Stimulated activated CD8-positive, alpha-beta memory T cell treated with anti-CD3 and anti-CD28 coated beads, Interleukin-4, amount 100 ng/mL, for 4 hours (primary cell): ENCODE measurements around the gene STPG4.
"Not testable (repeated sequence)": the region's sequence is repeated elsewhere in the genome, so short reads cannot be mapped to it uniquely, and the experiment has no call there.

Experiments
- DNase-seq, 2 donors: peaks; one replicate each; pipeline ENCODE4 v3.0.0-alpha.2; 2020; ENCODE audit warnings: low read depth in 2 of 2, low spot score in 1 of 2

Gene STPG4

DNA sequence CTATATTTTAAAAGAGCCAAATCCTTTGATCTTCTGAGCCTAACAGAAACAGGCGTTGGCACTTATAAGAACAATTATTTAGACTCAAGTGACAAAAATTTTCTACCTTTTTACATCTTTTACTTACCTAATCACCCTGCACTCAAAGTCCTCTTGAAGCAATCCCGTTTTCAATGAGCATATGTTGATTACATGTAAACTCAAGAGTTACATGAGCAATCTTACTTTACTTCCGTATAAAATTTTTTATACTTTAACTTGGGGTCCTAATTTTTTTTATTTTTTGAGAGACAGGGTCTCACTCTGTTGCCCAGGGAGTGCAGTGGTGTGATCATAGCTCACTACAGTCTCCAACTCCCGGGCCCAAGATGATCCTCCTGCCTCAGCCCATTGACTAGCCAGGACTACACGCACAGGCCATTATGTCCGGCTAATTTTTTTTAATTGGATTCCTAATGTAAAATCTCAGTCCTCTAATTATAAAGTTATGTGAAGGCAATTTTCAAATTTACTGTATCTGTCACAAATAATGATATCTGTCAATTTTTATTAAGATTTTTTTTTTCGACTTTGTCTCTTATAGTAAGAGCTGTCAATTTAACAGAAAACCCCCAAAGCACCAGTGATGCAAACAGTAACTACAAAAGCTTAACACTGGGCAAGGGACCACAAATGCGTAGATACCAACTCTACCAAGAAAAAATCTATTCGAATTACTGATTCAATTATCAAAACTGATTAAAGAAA is 19.1 kb upstream of the STPG4 start:
- no peak for DNase-seq

DNA sequence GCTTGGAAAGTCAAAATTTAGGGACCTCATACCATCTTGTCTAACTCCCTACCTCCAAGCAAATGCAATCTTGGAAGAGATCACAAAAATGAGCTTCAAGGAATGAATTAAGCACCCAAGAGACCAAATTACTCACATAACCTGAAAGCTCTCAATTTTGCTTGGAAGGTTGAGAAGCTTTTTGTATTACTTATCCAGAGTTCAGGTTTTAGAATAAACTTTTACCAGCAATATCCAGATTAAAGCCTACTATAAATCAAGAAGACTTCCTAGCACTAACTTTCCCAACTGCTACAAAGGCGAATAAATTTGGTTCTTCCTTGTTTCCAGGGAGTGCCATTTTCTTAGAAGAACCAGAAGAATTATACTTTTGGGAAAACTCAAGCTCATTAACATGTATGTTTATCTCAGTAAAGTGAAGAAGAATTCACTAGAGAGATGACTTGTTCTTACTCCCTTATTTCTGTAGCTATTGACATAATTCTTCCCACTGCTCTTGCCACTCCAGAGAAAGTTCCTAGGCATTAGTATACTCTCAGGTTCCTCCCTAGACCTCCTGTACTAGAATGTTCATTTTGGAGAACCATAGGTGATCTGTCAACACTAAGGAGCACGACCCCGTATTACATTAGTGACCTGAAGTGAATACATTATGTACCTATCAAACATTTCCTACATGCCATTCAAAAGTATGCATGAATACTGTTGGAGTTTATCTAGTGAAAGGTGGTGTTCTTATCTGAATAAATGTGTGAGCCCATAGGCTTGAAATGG is 18.0 kb upstream of the STPG4 start:
- no peak for DNase-seq

GRCh38 chr2:47172156-47172921 is 17.2 kb upstream of the STPG4 start:
- no peak for DNase-seq

DNA sequence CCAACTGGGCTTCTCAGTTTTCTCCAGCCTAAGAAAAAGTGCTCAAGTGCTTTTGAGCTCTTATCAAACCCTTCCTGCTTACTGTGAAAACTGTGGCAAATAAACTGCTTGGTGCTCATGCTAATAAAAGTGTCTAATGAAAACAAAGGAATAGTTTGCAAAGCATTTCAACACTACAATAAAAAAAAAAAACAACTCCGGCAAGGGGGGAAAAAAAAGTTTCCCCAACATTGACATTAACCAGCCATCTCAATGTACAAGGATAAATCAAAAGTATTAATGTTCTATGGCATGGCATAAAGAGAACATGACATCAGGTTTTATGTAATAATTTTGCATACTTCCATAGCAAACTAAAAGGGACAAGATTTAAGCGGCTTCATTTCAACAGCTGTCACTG is 14.7 kb upstream of the STPG4 start:
- no peak for DNase-seq

DNA sequence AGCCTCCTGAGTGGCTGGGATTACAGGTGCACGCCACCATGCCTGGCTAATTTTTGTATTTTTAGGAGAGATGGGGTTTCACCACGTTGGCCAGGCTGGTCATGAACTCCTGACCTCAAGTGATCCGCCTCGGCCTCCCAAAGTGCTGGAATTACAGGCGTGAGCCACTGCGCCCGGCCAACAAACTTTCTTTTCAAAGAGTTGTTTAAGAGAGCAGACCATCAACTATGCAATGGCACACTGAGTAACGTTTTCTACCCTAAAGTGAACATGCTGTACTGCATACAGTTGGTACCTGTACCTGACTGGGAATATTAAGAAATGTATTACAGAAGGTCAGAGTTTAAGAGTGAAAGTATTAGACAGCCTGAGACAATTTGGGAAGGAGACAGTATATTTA is 13.8 kb upstream of the STPG4 start:
- DNase-seq, result not testable (repeated sequence)

- no peak for DNase-seq
These were observed 12.0 kb upstream of the STPG4 start for GRCh38 chr2:47167149-47167548.

DNA sequence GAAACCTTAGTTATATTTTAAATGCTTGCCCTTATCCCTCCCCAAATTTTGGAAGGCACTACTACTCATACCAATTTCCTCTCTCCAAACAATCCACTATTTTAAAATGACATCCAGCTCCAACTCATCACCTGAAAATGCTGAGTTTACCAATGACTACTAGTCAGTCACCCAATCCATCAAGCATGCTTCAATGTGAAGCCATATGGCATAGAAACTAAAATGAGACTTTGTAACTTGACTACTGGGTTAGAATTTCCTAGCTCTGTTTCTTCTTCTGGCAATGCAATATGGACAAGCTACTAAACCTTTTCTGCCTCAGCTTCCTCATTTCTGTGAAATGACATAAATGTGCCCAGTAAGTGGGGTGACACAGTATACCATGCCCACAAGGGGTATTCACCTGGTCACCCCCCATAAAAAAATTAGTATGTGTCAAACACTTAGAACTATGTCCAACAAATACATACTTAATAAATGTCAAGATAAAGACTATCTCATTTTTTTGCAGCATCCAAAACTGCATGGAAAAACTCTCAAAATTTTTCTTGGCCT is 10.0 kb upstream of the STPG4 start:
- no peak for DNase-seq

- no peak for DNase-seq
These were observed 7.7 kb upstream of the STPG4 start for GRCh38 chr2:47162780-47163179.

GRCh38 chr2:47161475-47161874 is 6.4 kb upstream of the STPG4 start:
- no peak for DNase-seq

DNA sequence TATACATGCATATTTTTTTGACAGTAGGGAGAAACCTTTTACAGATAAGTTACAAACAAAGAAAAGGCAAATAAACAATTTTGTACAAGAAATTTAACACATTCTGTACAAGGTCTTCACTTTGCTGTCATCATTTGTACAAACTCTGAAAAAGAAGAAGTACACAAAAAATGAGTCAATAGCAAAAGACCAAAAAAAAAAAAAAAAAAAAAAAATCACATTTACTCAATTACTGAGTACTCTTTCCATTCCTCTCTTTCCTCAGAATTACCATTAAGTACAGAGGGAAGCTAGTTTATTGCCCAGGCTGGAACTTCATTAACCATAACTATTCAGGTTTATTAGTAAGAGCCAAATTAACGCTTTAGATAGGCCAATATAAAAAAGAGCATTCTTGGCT is 5.6 kb upstream of the STPG4 start:
- DNase-seq, result no peak

DNA sequence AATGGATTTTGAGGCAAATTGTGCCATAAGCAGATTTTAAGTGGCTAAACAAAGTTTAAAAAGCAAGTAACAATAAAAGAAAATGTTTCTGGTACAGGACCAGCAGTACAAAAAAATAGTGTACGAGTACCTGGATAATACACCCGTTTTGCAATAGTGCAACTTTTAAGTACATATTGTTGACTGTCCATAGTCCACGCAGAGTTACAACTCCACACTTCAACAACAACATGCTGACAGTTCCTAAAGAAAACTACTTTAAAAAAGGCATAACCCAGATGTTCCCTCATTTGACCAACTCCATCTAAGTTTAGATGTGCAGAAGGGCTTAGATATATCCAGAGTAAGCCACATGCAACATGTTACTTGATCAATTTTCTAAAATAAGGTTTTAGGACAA is 5.1 kb upstream of the STPG4 start:
- no peak for DNase-seq

DNA sequence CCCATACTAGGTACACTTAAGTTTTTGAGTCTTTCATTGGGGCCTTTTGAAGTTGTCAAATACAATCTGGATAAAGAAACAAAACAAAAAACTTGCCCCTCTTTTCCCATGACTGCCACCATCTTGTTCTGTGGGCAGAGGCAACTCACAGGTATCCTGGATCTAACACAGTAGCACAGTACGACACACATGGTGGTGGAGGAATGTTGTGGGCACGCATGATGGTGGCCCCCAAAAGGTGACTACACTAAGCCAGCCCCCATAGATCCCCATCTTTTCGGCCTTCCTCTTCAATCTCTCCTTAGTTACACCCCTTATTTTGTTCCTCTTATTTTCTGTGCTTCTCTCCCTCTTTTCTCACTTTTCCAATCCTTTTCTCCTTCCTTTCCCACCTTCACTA is 4.5 kb upstream of the STPG4 start:
- DNase-seq, result no peak

DNA sequence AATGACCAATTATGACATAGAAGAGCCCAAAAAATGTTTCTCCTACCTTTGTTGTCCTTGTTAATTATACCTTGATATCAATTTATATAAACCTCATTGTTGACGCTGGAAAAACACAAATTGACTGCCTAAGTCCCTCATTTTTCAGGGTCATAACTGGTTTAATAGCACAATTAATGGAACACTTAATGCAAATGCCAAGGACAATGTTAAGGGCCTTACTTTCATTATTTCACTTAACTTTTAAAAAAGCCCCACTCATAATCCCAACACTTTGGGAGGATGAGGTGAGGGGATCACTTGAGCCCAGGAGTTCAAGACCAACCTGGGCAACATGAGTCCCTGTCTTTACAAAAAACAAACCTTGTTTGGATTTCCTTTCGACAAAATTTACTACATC is 3.5 kb upstream of the STPG4 start:
- no peak for DNase-seq

DNA sequence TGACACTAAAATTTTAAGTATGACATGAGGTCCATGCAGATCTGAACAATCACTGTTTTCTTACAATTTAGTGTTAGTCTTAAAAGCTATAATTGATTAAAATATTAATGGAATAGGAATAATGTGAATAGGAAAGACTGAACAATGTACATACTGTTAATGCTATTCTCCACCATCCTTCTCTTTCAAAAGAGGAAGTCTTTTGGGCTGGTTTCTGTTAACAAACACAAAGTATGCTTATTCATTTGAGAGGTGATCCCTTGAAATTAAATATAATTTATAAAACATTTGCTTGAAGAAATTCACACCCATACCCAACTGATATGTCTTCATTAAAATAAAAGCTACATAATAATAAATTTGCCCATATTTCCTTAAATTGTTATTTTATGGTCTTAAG is 2.3 kb downstream of the STPG4 start:
- DNase-seq, result no peak

DNA sequence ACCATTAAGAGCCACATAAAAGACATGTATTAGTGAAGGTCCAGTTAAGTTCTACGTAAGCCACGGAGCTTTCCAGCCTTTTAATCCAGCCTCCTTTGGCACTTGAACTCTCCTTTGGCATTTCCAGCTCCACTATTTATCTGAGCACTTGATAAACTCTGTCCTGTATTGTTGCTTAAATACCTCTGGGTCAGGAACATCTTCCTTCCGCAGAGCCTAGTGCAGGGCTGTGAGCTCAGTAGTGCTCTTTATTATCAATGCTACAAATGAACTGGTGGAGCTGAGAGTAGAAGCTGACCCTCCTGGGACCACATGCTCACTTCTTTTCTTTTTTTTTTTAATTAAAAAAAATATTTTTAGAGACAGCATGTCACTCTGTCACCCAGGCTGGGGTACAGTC is 4.9 kb downstream of the STPG4 start:
- no peak for DNase-seq

DNA sequence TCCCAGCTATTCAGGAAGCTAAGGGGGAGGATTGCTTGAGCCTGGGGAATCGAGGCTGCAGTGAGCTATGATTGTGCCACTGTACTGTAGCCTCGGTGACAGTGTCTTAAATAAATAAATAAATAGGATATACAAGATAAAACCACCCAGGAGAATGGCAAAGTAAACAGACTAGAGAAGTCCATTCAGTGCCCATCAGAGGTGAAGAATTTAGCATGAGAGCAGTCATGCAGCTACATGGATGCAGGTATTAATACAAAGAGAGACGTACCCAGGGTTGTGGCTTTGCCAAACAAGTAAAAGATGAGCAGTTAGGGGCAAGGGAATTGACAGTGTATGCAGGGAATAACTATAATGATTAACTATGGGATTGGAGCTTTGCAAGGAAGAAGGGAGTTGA is 8.1 kb downstream of the STPG4 start:
- DNase-seq, result no peak

DNA sequence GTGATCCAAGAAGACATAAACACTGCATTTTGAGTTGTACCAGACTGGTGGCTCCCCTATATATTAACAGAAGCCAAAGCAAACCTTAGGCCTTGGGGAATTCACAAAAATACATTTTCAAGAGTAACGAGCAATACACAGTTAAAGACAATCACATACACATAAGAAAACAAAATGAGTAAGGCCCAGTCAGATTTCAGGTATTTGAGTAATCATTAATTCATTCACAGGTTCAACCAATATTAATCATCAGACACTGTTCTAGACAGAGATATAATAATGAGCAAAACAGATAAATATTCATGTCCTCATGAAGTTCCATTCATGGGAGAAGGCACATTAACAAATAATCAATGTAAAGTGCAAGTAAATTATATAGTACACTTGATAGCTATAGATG is 9.6 kb downstream of the STPG4 start:
- no peak for DNase-seq

GRCh38 chr2:47141520-47141919 is 13.6 kb downstream of the STPG4 start:
- DNase-seq, result no peak

GRCh38 chr2:47134386-47135090 is 20.6 kb downstream of the STPG4 start:
- no peak for DNase-seq

GRCh38 chr2:47133046-47133445 is 22.1 kb downstream of the STPG4 start:
- no peak for DNase-seq

- no peak for DNase-seq
These were observed 25.9 kb downstream of the STPG4 start for GRCh38 chr2:47129191-47129706.
